HG03025 (cell line): Measurements from ENCODE around the gene NXPH2.
"Not testable (repeated sequence)": the region's sequence is repeated elsewhere in the genome, so short reads cannot be mapped to it uniquely, and the experiment has no call there.

ENCODE experiments used
- ATAC-seq: cut with Tn5 transposase; IDR thresholded peaks from one replicate; pipeline ENCODE4 v1.9.1; 2021; ENCODE audit warnings: mild to moderate bottlenecking, moderate library complexity; ENCODE audit not compliant: unreplicated experiment, low FRiP score

NXPH2 gene

DNA sequence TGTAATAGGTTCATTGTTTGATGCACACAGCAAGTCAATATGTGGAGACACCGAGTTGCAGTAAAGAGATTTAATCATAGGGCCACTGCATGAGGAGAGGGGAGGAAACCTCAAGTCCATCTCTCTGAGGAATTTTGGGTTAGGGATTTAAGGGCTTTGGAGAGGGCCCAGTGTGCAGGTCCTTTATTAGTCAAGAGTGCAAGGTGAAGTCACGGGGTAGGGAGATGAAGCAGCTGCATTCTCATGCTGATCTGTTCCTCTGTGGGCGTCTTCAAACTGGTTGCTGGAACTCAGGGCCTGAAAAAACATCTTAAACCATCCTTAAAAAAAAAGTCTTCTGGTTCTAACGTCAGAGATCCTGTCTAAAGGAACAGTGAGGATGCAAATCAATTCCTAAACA, 131.6 kb downstream of the NXPH2 start:
- no peak for ATAC-seq

DNA sequence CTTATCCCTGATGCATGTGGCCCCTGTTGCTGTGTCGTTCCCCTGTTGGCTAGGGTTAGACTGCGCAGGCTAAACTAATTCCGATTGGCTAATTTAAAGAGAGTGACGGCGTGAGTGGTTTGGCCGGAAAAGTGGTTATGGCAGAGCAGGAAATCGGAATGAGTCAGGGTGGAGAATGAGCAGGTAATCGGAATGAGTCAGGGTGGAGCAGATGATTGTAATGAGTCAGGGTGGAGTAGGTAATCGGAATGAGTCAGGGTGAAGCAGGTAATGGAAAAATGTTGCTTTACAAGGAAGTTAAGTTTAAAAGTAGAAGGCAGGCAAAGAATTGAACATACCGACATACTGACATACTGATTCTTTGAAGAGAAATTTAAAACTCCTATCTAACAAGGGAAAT, 135.4 kb downstream of the NXPH2 start:
- not testable (repeated sequence) for ATAC-seq

DNA sequence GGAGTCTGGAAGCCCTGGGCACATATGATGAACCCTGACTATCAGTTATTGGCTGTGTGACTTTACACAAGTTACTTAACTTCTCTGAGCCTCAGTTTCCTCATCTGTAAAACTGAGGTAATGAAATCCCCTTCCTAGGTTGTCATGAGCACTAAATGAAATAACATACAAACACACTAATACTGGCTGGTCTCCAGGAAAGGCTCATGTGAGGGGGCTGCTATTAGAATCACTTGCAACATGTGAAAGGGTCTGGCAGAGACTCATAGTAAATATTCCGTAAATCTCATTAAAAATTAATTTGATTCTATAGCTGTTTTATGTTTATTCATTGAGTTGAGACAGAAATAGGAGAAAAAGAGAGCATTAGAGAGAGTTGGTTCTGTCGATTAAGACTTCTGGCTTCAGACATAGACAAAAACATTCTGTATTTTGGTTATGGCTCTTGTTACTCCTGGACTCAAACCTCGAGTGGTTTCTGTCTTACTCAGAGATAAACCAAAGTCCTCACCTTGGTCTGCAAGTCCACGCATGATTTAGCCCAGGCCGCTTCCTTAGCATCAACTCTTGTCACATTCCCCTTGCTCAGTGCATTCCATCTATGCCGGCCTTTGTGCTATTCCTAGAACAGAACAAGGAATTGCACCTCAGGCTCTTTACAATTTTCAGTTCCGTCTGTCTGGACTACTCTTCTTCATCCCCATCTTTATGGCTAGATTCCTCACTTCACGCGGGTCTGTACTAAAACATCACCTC, 139.1 kb downstream of the NXPH2 start:
- no peak for ATAC-seq

DNA sequence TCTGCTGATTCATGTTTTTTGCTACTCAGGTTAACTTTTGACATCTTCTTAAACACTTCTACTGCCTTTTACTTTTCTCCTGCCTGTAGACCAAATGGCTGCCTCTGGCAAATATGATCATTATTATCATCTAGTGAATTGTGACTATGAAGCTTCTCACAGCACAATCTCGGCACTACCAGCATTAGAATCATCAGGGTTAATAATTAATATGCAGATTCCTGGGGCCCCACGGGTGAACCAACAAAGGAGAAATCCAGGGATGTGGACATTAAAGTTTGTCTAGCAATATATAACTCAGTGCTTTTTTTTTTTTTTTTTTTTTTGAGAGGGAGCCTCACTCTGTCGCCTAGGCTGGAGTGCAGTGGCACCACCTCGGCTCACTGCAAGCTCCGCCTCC, 142.5 kb downstream of the NXPH2 start:
- ATAC-seq = no peak

DNA sequence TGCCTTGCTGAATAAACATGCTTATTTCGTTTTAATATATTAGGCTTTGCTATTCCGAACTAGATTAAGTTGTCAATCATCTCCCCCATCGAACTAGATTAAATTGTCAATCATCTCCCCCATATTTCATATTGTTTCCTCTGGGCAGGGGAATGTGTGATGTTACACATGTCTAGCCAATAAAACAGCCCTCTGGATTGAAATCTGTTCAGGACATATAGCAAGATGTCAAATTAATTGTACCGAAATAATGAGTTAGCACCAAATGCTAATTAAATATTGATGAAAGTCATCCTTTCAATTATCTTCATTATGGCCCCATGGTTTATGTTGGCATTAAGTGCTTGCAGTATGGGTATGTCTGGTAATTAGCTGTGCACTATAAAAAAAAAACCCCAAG, 143.1 kb downstream of the NXPH2 start:
- no peak for ATAC-seq

DNA sequence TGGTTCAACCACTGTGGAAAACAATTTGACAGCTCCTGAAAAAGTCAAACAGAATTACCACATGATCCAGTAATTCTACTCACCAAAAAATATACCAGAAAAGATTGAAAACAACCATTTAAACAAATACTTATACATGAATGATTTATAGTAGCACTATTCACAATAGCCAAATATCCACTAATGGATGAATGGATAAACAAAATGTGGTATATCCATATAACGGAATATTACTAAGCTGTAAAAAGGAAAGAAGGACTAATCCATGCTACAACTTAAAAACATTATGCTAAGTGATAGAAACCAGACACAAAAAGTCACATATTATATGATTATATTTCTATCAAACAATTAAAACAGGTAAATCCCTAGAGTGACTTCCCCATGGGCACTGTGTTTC, 147.1 kb downstream of the NXPH2 start:
- no peak for ATAC-seq

DNA sequence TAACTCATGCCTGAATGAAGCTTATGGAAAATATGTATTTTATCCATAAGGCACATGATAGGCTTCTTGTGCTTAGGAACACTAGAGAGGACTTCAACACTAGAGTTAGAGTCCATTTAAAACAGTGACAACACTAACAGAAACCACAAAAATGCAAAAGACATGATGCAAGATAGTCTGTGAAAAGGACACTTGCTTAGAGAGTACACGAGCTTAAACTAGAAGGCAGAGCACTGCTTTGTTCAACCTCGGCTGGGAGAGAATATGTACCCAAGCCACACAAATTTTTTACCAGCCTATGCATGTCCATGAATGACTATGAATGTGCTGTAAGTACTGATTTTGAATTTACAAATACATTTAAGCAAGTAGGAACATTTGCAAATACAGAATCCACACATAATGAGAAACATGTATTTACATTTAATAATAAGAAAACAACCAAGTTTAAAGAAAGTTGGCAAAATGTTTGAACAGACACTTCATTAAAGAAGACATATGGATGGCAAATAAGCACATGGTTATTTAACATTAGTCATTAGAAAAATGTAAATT, 148.0 kb downstream of the NXPH2 start:
- no peak for ATAC-seq

DNA sequence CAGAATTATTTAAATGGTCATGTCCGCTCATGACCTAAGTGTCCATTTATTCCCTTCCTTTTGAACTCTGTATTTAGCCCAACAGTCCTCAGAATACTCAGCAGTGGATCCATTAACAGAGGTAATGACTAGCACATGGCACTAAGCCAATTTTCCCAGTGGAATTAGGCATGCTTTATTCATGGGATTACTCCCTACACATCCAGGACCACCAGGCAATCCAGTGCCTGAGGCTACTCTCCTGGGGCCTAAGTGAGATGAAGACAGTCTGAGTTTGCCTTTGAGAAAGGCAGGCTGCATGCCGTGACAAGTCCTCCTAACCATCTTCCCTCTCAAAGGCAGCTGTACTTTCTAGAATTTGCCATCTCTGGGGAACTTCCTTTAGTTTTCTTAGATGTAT, 150.0 kb downstream of the NXPH2 start:
- no peak for ATAC-seq

DNA sequence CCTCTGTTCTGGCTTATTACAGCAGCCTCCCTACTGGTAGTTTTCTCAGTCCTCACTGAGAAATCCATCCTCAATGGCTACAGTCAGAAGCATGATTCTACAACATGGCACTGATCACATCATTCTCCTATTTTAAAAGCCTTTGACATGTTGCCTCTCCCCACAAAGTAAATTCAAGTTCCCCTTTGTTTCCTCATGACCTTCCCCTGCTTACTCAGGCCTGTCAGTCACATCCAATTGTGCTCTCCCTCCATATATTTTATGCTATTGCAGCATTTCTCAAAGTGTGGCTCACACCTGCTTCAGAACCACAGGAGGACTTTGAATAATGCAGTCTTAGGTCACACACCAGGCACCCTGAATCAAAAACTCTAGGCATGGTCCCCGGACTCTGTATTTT, 154.0 kb downstream of the NXPH2 start:
- no peak for ATAC-seq

DNA sequence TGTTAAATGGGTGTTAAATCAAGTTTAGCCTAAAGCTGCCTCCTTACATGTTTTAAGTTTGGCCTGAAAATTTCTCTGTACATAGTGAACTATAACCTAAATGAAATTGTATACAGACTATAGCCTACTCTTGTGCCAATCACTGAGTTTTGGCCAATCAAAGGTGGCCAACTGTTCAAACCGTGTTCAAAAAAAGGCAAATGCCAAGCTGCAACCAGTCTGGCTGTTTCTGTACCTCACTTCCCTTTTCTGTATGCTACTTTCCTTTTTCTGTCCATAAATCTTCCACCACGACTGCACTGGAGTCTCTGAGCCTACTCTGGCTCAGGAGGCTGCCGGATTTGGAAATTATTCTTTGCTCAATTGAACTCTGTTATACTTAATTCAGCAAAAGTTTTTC, 157.6 kb downstream of the NXPH2 start:
- no peak for ATAC-seq

DNA sequence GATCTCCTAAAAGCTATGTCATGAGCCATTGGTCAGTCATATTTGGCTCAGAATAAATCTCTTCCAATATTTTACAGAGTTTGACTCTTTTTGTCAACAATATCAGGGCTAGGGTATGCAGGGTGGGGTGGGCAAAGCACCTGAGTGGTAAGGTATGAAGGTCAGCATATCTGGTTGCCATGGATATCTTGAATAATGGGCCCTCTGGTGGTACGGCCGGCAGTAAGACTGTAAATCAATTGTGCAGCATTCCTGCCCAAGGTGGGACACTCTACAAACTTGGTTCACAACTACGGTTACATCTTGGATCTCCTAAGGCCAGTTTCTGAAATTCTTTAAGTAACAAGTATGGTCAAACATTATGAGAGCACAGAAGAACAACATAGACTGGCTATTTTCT, 159.1 kb downstream of the NXPH2 start:
- no peak for ATAC-seq

DNA sequence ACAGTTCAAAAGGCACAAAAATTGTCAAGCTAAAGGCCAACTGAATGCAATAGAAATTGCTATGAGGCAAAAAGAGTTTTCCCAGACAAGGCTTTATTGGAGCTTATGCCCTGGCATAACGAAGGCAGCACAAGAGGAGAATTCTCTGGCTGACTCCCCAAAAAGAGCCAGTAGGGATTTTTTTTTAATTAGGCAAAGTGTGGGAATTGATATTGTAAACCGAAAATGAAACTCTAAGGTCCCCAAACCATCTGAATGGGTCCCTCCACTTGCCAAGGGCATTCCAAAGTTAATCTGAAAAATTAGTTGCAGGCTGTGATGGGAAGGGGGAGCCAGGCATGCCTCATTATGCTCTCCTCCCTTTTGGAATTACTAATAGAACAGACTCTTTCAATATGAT, 159.8 kb downstream of the NXPH2 start:
- ATAC-seq = no peak
